HEK293 (cell line): ENCODE data around the gene PDE2A.

ENCODE experiments used
- CTCF ChIA-PET: fragments of 350-600 bp; formaldehyde crosslinking; extraction: SDS; loops from one replicate; lab custom pipeline; 2021; ENCODE audit warnings: antibody characterized with exemption; lab: Yijun Ruan, JAX
- POLR2A ChIA-PET: fragments of 300-600 bp; formaldehyde crosslinking; extraction: SDS; loops from one replicate; lab custom pipeline; 2020; ENCODE audit warnings: antibody characterized with exemption, inconsistent platforms; lab: Yijun Ruan, JAX
- H3K27ac ChIP-seq: fragments of 200-500 bp; sonication (Bioruptor generic); 2 replicates; pipeline ENCODE4 v1.5.1; 2014; ENCODE audit warnings: low read depth, low read length, control low read depth, inconsistent platforms; ENCODE audit errors: extremely low read depth
- H3K36me3 ChIP-seq, 2 experiments: fragments of 200-500 bp in 1 of 2; sonication (Bioruptor generic) in 1 of 2; 1 replicate in 1 of 2; 2 replicates in 1 of 2; pipeline ENCODE4 v1.5.1; 2014 to 2017; ENCODE audit warnings: inconsistent platforms in 2 of 2, low read length in 2 of 2; ENCODE audit not compliant: control insufficient read depth in 2 of 2, insufficient read depth in 1 of 2
- H3K4me1 ChIP-seq: fragments of 200-500 bp; sonication (Bioruptor generic); 2 replicates; pipeline ENCODE4 v1.5.1; 2014; ENCODE audit warnings: mild to moderate bottlenecking, low read length, inconsistent platforms; ENCODE audit not compliant: control insufficient read depth, insufficient read depth
- H3K4me3 ChIP-seq: 2 replicates; pipeline ENCODE4 v1.5.1; 2011; ENCODE audit warnings: low read depth, mild to moderate bottlenecking, control low read depth, low read length, moderate library complexity
- H3K9me3 ChIP-seq: fragments of 200-500 bp; sonication (Bioruptor generic); 2 replicates; pipeline ENCODE4 v1.5.1; 2014; ENCODE audit warnings: low read depth, low read length, inconsistent platforms; ENCODE audit not compliant: control insufficient read depth, insufficient read depth
- BCL11A ChIP-seq: fragments of 450-650 bp; formaldehyde crosslinking; IDR thresholded peaks from 2 replicates; pipeline ENCODE4 v1.5.1; 2016; ENCODE audit warnings: low read depth, missing biosample characterization, missing genetic modification characterization
- GLI4 ChIP-seq: fragments of 450-650 bp; formaldehyde crosslinking; IDR thresholded peaks from 2 replicates; pipeline ENCODE4 v1.5.1; 2016; ENCODE audit warnings: missing biosample characterization, missing genetic modification characterization
- HOXA7 ChIP-seq: sonication (generic); formaldehyde crosslinking; IDR thresholded peaks from 2 replicates; pipeline ENCODE4 v1.8.1; 2022; ENCODE audit warnings: missing genetic modification reagents, borderline replicate concordance
- KLF16 ChIP-seq: fragments of 450-650 bp; formaldehyde crosslinking; IDR thresholded peaks from 2 replicates; pipeline ENCODE4 v1.5.1; 2017; ENCODE audit warnings: missing biosample characterization, missing genetic modification characterization
- KLF9 ChIP-seq: fragments of 450-650 bp; formaldehyde crosslinking; IDR thresholded peaks from 2 replicates; pipeline ENCODE4 v1.5.1; 2016; ENCODE audit warnings: missing biosample characterization, missing genetic modification characterization, low read depth
- SCRT2 ChIP-seq: fragments of 450-650 bp; formaldehyde crosslinking; IDR thresholded peaks from 2 replicates; pipeline ENCODE4 v1.5.1; 2016; ENCODE audit warnings: missing biosample characterization, missing genetic modification characterization
- SETDB1 ChIP-seq: IDR thresholded peaks from one replicate; pipeline ENCODE4 v1.6.1; 2017; ENCODE audit warnings: mild to moderate bottlenecking, low read length, moderate library complexity, mixed read lengths; ENCODE audit not compliant: insufficient read length
- SP3 ChIP-seq: fragments of 450-650 bp; formaldehyde crosslinking; IDR thresholded peaks from 2 replicates; pipeline ENCODE4 v1.5.1; 2016; ENCODE audit warnings: missing biosample characterization, missing genetic modification characterization
- SP7 ChIP-seq: fragments of 450-650 bp; formaldehyde crosslinking; IDR thresholded peaks from 2 replicates; pipeline ENCODE4 v1.5.1; 2016; ENCODE audit warnings: missing biosample characterization, missing genetic modification characterization
- YY2 ChIP-seq: fragments of 450-650 bp; formaldehyde crosslinking; IDR thresholded peaks from 2 replicates; pipeline ENCODE4 v1.5.1; 2016; ENCODE audit warnings: missing biosample characterization, missing genetic modification characterization
- ZBTB17 ChIP-seq: fragments of 450-650 bp; formaldehyde crosslinking; IDR thresholded peaks from 2 replicates; pipeline ENCODE4 v1.5.1; 2016; ENCODE audit warnings: missing biosample characterization, missing genetic modification characterization
- ZBTB20 ChIP-seq: fragments of 450-650 bp; formaldehyde crosslinking; IDR thresholded peaks from 2 replicates; pipeline ENCODE4 v1.5.1; 2016; ENCODE audit warnings: missing biosample characterization, missing genetic modification characterization
- ZEB2 ChIP-seq: fragments of 450-650 bp; formaldehyde crosslinking; IDR thresholded peaks from 2 replicates; pipeline ENCODE4 v1.5.1; 2016; ENCODE audit warnings: missing biosample characterization, missing genetic modification characterization
- ZNF10 ChIP-seq: fragments of 450-650 bp; formaldehyde crosslinking; IDR thresholded peaks from 2 replicates; pipeline ENCODE4 v1.5.1; 2017; ENCODE audit warnings: missing biosample characterization, missing genetic modification characterization
- ZNF121 ChIP-seq: fragments of 450-650 bp; formaldehyde crosslinking; IDR thresholded peaks from 2 replicates; pipeline ENCODE4 v1.5.1; 2016; ENCODE audit warnings: missing biosample characterization, missing genetic modification characterization
- ZNF146 ChIP-seq: fragments of 450-650 bp; formaldehyde crosslinking; IDR thresholded peaks from 2 replicates; pipeline ENCODE4 v1.5.1; 2016; ENCODE audit warnings: missing biosample characterization, missing genetic modification characterization
- ZNF16 ChIP-seq: fragments of 450-650 bp; formaldehyde crosslinking; IDR thresholded peaks from 2 replicates; pipeline ENCODE4 v1.5.1; 2016; ENCODE audit warnings: low read depth, missing biosample characterization, missing genetic modification characterization
- ZNF223 ChIP-seq: fragments of 450-650 bp; formaldehyde crosslinking; IDR thresholded peaks from 2 replicates; pipeline ENCODE4 v1.5.1; 2016; ENCODE audit warnings: missing biosample characterization, missing genetic modification characterization
- ZNF292 ChIP-seq: fragments of 450-650 bp; formaldehyde crosslinking; IDR thresholded peaks from 2 replicates; pipeline ENCODE4 v1.5.1; 2016; ENCODE audit warnings: low read depth, missing biosample characterization, missing genetic modification characterization, borderline replicate concordance
- ZNF324 ChIP-seq: fragments of 450-650 bp; formaldehyde crosslinking; IDR thresholded peaks from 2 replicates; pipeline ENCODE4 v1.5.1; 2016; ENCODE audit warnings: missing biosample characterization, missing genetic modification characterization
- ZNF335 ChIP-seq: fragments of 450-650 bp; formaldehyde crosslinking; conservative IDR thresholded peaks from 2 replicates; pipeline ENCODE4 v1.5.1; 2016; ENCODE audit warnings: missing biosample characterization, missing genetic modification characterization
- ZNF423 ChIP-seq: fragments of 450-650 bp; formaldehyde crosslinking; IDR thresholded peaks from 2 replicates; pipeline ENCODE4 v1.5.1; 2016; ENCODE audit warnings: missing biosample characterization, missing genetic modification characterization
- ZNF610 ChIP-seq: fragments of 450-650 bp; formaldehyde crosslinking; IDR thresholded peaks from 2 replicates; pipeline ENCODE4 v1.5.1; 2016; ENCODE audit warnings: missing biosample characterization, missing genetic modification characterization, borderline replicate concordance
- ZNF623 ChIP-seq: fragments of 450-650 bp; formaldehyde crosslinking; IDR thresholded peaks from 2 replicates; pipeline ENCODE4 v1.5.1; 2016; ENCODE audit warnings: missing biosample characterization, missing genetic modification characterization
- ZNF664 ChIP-seq: fragments of 450-650 bp; formaldehyde crosslinking; IDR thresholded peaks from 2 replicates; pipeline ENCODE4 v1.5.1; 2016; ENCODE audit warnings: missing biosample characterization, missing genetic modification characterization
- ZNF777 ChIP-seq: fragments of 450-650 bp; formaldehyde crosslinking; IDR thresholded peaks from 2 replicates; pipeline ENCODE4 v1.5.1; 2017; ENCODE audit warnings: missing biosample characterization, missing genetic modification characterization, borderline replicate concordance
- ZNF791 ChIP-seq: fragments of 450-650 bp; formaldehyde crosslinking; IDR thresholded peaks from 2 replicates; pipeline ENCODE4 v1.5.1; 2016; ENCODE audit warnings: missing biosample characterization, missing genetic modification characterization
- ZSCAN23 ChIP-seq: fragments of 450-650 bp; formaldehyde crosslinking; IDR thresholded peaks from 2 replicates; pipeline ENCODE4 v1.5.1; 2016; ENCODE audit warnings: missing biosample characterization, missing genetic modification characterization
- ZSCAN30 ChIP-seq: fragments of 450-650 bp; IDR thresholded peaks from 2 replicates; pipeline ENCODE4 v1.5.1; 2018; ENCODE audit warnings: missing biosample characterization, mild to moderate bottlenecking, missing genetic modification characterization, moderate library complexity
- TF ChIP-seq, protein P1 (sequence below): fragments of 450-650 bp; formaldehyde crosslinking; IDR thresholded peaks from 2 replicates; pipeline ENCODE4 v1.5.1; 2016; ENCODE audit warnings: missing biosample characterization, missing genetic modification characterization
- TF ChIP-seq, protein P2 (sequence below): fragments of 450-650 bp; formaldehyde crosslinking; IDR thresholded peaks from 2 replicates; pipeline ENCODE4 v1.5.1; 2016; ENCODE audit warnings: missing biosample characterization, missing genetic modification characterization, borderline replicate concordance
- TF ChIP-seq, protein P3 (sequence below): fragments of 450-650 bp; formaldehyde crosslinking; IDR thresholded peaks from 2 replicates; pipeline ENCODE4 v1.5.1; 2016; ENCODE audit warnings: missing biosample characterization, missing genetic modification characterization

Gene PDE2A

DNA sequence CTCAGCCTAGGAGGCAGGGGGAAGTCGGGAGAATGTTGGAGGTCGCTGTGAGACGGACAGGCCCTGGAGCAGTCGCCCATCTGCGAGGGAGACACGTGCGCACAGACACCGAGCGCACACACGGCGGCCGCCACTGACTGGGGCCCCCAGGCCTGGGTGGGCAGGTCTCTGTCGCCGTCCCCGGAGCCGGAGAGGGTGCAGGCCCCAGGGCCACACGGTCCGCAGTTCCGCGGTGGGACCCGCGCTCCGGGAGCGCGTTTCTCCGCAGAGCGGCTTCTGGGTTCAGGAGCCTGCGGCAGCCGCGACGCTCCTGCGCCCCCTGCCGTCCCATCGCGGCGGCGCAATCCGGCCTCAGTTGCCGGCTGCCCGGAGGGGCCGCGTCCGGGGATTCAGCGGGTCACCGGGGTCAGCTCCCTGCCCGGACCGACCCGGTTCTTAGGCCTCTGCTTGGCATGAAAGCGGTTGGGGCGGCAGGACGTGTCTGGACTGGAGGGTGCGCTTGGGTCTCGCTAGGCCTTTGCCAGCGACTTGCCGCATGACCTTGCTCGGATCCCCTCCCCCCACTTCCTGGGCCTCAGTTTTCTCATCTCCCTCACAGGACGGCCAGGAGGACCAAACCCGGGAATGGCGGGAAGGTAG lies 31.2 kb downstream of the PDE2A start (continued):
- TF ChIP-seq ZNF664 (tag by site-specific recombination) = no peak
- TF ChIP-seq ZNF423 = 0 out of 2 replicates have a peak, but pooled peaks have one; percentile 23
- TF ChIP-seq ZNF223 (tag by site-specific recombination) = no peak
- TF ChIP-seq YY2 (tag by site-specific recombination) = no peak
- no peak; the same call in 1 of the 2 replicates for TF ChIP-seq ZNF10
- peak; percentile 52; the same call in 1 of the 2 replicates for TF ChIP-seq ZSCAN30
- TF ChIP-seq ZNF610 (tag by site-specific recombination) = peak; percentile 66
- no peak for TF ChIP-seq SCRT2 (tag by site-specific recombination)
- TF ChIP-seq SP3 (tag by site-specific recombination) = no peak
- TF ChIP-seq HOXA7 = no peak
- TF ChIP-seq ZBTB17 = peak; percentile 42; the same call in 1 of the 2 replicates
- peak; percentile 68 for TF ChIP-seq ZNF335 (tag by site-specific recombination)
- TF ChIP-seq GLI4 = no peak
- TF ChIP-seq KLF9 = no peak
- TF ChIP-seq ZNF292 (tag by site-specific recombination) = no peak
- no peak for TF ChIP-seq SETDB1
- TF ChIP-seq, protein P1, sequence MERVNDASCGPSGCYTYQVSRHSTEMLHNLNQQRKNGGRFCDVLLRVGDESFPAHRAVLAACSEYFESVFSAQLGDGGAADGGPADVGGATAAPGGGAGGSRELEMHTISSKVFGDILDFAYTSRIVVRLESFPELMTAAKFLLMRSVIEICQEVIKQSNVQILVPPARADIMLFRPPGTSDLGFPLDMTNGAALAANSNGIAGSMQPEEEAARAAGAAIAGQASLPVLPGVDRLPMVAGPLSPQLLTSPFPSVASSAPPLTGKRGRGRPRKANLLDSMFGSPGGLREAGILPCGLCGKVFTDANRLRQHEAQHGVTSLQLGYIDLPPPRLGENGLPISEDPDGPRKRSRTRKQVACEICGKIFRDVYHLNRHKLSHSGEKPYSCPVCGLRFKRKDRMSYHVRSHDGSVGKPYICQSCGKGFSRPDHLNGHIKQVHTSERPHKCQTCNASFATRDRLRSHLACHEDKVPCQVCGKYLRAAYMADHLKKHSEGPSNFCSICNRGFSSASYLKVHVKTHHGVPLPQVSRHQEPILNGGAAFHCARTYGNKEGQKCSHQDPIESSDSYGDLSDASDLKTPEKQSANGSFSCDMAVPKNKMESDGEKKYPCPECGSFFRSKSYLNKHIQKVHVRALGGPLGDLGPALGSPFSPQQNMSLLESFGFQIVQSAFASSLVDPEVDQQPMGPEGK (tag by site-specific recombination) = 0 out of 2 replicates have a peak, but pooled peaks have one; percentile 47
- TF ChIP-seq ZNF146 (tag by site-specific recombination) = 0 out of 2 replicates have a peak, but pooled peaks have one; percentile 4
- TF ChIP-seq ZNF623 (tag by site-specific recombination) = no peak
- TF ChIP-seq KLF16 (tag by site-specific recombination) = peak; percentile 50; the same call in 1 of the 2 replicates
- TF ChIP-seq ZNF16 (tag by site-specific recombination) = no peak
- peak; percentile 62 for TF ChIP-seq ZEB2 (tag by site-specific recombination)
- peak; percentile 21; the same call in 1 of the 2 replicates for TF ChIP-seq SP7 (tag by site-specific recombination)

DNA sequence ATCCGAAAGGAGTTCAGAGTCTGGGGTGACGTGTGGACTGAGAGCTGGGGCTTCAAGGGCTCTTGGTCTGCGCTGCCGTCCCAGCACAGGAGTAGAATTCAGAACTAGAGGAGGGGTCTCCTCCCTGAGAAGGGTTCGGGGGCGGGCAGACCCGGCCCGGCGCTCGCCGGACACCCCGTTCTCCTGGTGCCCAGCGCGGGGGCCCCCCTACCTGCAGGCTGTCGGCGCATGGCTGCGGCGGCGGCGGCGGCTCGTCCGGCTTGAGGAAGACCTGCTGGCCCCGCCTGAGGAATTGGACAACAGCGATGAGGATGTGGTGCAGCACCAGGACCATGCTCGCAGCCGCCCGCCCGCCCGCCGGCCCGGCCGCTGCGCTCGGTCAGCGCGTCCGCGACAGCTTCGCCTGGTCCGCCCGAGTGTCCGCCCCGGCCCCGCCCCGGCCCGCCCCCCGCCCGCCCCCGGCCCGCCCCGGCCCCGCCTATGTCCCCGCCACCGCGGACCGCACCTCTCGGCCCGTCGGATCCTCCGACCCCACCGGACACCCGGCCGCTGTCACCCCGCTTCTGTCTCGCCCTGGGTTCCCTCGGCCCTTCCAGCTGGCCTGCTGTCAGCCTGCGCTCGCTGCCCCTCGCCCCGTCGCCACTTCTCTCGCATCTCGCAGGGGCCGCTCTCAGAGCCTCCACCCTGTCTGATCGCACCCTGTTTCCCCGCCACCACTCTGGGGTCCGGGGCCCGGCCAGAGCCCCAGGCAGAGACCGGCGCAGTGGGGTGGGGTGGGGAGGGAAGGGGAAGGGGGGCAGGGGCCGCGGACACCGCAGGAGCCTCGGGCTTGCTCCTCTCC lies 32.0 kb downstream of the PDE2A start:
- CTCF ChIA-PET = interaction anchor here (0.6 to 5.6 kb wide), 6 partner anchors 10 to 171 kb away, joined by 3 to 47 read pairs (median 4); no protein-coding TSS in a partner anchor
- H3K4me1 ChIP-seq = no peaks in the 10 kb centered on the region
- no peaks in the 10 kb centered on the region for H3K36me3 ChIP-seq
- H3K9me3 ChIP-seq = no peaks in the 10 kb centered on the region
- H3K27ac ChIP-seq = no peak overlapping the region
- POLR2A ChIA-PET = no interaction called here
- H3K4me3 ChIP-seq = peak overlapping the region; percentile 44
- TF ChIP-seq ZNF777 (peak; percentile 74), ZSCAN23 (tag by site-specific recombination) (no peak), ZNF791 (tag by site-specific recombination) (no peak), ZBTB20 (tag by site-specific recombination) (0 out of 2 replicates have a peak, but pooled peaks have one; percentile 20), ZNF121 (tag by site-specific recombination) (no peak), BCL11A (tag by site-specific recombination) (no peak), ZNF324 (tag by site-specific recombination) (no peak)
- TF ChIP-seq, protein P2, sequence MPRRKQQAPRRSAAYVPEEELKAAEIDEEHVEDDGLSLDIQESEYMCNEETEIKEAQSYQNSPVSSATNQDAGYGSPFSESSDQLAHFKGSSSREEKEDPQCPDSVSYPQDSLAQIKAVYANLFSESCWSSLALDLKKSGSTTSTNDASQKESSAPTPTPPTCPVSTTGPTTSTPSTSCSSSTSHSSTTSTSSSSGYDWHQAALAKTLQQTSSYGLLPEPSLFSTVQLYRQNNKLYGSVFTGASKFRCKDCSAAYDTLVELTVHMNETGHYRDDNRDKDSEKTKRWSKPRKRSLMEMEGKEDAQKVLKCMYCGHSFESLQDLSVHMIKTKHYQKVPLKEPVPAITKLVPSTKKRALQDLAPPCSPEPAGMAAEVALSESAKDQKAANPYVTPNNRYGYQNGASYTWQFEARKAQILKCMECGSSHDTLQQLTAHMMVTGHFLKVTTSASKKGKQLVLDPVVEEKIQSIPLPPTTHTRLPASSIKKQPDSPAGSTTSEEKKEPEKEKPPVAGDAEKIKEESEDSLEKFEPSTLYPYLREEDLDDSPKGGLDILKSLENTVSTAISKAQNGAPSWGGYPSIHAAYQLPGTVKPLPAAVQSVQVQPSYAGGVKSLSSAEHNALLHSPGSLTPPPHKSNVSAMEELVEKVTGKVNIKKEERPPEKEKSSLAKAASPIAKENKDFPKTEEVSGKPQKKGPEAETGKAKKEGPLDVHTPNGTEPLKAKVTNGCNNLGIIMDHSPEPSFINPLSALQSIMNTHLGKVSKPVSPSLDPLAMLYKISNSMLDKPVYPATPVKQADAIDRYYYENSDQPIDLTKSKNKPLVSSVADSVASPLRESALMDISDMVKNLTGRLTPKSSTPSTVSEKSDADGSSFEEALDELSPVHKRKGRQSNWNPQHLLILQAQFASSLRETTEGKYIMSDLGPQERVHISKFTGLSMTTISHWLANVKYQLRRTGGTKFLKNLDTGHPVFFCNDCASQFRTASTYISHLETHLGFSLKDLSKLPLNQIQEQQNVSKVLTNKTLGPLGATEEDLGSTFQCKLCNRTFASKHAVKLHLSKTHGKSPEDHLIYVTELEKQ (tag by site-specific recombination) = no peak
- TF ChIP-seq, protein P3, sequence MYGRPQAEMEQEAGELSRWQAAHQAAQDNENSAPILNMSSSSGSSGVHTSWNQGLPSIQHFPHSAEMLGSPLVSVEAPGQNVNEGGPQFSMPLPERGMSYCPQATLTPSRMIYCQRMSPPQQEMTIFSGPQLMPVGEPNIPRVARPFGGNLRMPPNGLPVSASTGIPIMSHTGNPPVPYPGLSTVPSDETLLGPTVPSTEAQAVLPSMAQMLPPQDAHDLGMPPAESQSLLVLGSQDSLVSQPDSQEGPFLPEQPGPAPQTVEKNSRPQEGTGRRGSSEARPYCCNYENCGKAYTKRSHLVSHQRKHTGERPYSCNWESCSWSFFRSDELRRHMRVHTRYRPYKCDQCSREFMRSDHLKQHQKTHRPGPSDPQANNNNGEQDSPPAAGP (tag by site-specific recombination) = no peak
